HG03175 (cell line): ENCODE results near the gene HIBCH.
"Not testable (repeated sequence)": the region's sequence is repeated elsewhere in the genome, so short reads cannot be mapped to it uniquely, and the experiment has no call there.

Source experiments
- ATAC-seq: cut with Tn5 transposase; IDR thresholded peaks from one replicate; pipeline ENCODE4 v1.9.1; 2021; ENCODE audit warnings: mild to moderate bottlenecking, moderate library complexity; ENCODE audit not compliant: unreplicated experiment

The HIBCH gene

GRCh38 chr2:190255676-190256075 lies 64.0 kb downstream of the HIBCH start:
- ATAC-seq: no peak

- ATAC-seq: no peak
Observed at GRCh38 chr2:190254063-190254850, 65.4 kb downstream of the HIBCH start.

GRCh38 chr2:190250421-190250820 lies 69.2 kb downstream of the HIBCH start:
- no peak for ATAC-seq

GRCh38 chr2:190235551-190236075 lies 84.0 kb downstream of the HIBCH start:
- ATAC-seq: no peak

- no peak for ATAC-seq
Observed at GRCh38 chr2:190235101-190235500, 84.5 kb downstream of the HIBCH start.

- not testable (repeated sequence) for ATAC-seq
Observed at GRCh38 chr2:190223989-190224388, 95.6 kb downstream of the HIBCH start.

GRCh38 chr2:190222745-190223144 lies 96.9 kb downstream of the HIBCH start:
- not testable (repeated sequence) for ATAC-seq

- ATAC-seq: no peak
Observed at GRCh38 chr2:190221429-190221828, 98.2 kb downstream of the HIBCH start.

- ATAC-seq: no peak
Observed at GRCh38 chr2:190219186-190219585, 100.4 kb downstream of the HIBCH start.

- ATAC-seq: no peak
Observed at GRCh38 chr2:190217616-190218015, 102.0 kb downstream of the HIBCH start.

- no peak for ATAC-seq
Observed at GRCh38 chr2:190216829-190217228, 102.8 kb downstream of the HIBCH start.

GRCh38 chr2:190215620-190216019 lies 104.0 kb downstream of the HIBCH start:
- ATAC-seq: no peak

GRCh38 chr2:190214426-190215194 lies 105.0 kb downstream of the HIBCH start:
- ATAC-seq: no peak

- ATAC-seq: no peak
Observed at GRCh38 chr2:190213441-190214335, 105.9 kb downstream of the HIBCH start.

GRCh38 chr2:190210471-190210870 lies 109.2 kb downstream of the HIBCH start:
- no peak for ATAC-seq

GRCh38 chr2:190209559-190209958 lies 110.1 kb downstream of the HIBCH start:
- ATAC-seq: no peak

- ATAC-seq: no peak
Observed at GRCh38 chr2:190207930-190208329, 111.7 kb downstream of the HIBCH start.

GRCh38 chr2:190205657-190206056 lies 114.0 kb downstream of the HIBCH start:
- no peak for ATAC-seq

GRCh38 chr2:190202604-190203003 lies 117.0 kb downstream of the HIBCH start:
- ATAC-seq: no peak

GRCh38 chr2:190202018-190202417 lies 117.6 kb downstream of the HIBCH start:
- no peak for ATAC-seq

- no peak for ATAC-seq
Observed at GRCh38 chr2:190200603-190201002, 119.0 kb downstream of the HIBCH start.
